Calu3 (cell line): ENCODE measurements around the gene DHRS13. TPM values are rescaled to one million over a fixed set of nuclear protein-coding genes. Genes with fewer than 3 reads are reported as not detected.
"Not testable (repeated sequence)": the region's sequence is repeated elsewhere in the genome, so short reads cannot be mapped to it uniquely, and the experiment has no call there.

Source experiments
- BruUV-seq: library from RNA; stranded (reverse); fragments of 400-500 nt; replicated peaks from 2 replicates; lab custom pipeline; 2021; lab: Mats Ljungman, UMichigan
- CTCF ChIA-PET: fragments of 300-600 bp; sonication (Branson Sonifier 250); formaldehyde crosslinking; loops from one replicate; lab custom pipeline; 2022; ENCODE audit warnings: antibody characterized with exemption; lab: Charles Lee
- DNase-seq: peaks from one replicate; pipeline ENCODE4 v3.0.0; 2022
- H3K27ac Mint-ChIP-seq: one replicate; pipeline ENCODE4 v1.8.0; 2022; ENCODE audit warnings: mixed read lengths; ENCODE audit not compliant: unreplicated experiment
- H3K27me3 Mint-ChIP-seq: one replicate; pipeline ENCODE4 v1.8.0; 2022; ENCODE audit warnings: mixed read lengths; ENCODE audit not compliant: unreplicated experiment
- H3K36me3 Mint-ChIP-seq: one replicate; pipeline ENCODE4 v1.8.0; 2022; ENCODE audit warnings: mild to moderate bottlenecking, moderate library complexity, mixed read lengths; ENCODE audit not compliant: insufficient read depth, unreplicated experiment
- H3K4me1 Mint-ChIP-seq: one replicate; pipeline ENCODE4 v1.8.0; 2022; ENCODE audit warnings: mild to moderate bottlenecking, low read depth, mixed read lengths; ENCODE audit not compliant: unreplicated experiment
- H3K4me3 Mint-ChIP-seq: one replicate; pipeline ENCODE4 v1.8.0; 2022; ENCODE audit warnings: mild to moderate bottlenecking, low read depth, moderate library complexity, mixed read lengths; ENCODE audit not compliant: unreplicated experiment
- H3K9me3 Mint-ChIP-seq: one replicate; pipeline ENCODE4 v1.8.0; 2022; ENCODE audit warnings: low read depth, mixed read lengths; ENCODE audit not compliant: unreplicated experiment
- intact Hi-C: fragments of 100-400 bp; cut with micrococcal nuclease; formaldehyde crosslinking; loops from one replicate; pipeline ENCODE4 v1.10.0; 2022; ENCODE audit not compliant: unreplicated experiment
- microRNA-seq: library from miRNA; unstranded; fragments of <30 nt; microRNA quantifications from one replicate; pipeline ENCODE4 v1.2.0, GENCODE V29; 2022
- total RNA-seq: library from RNA; stranded (reverse); gene quantifications from 2 replicates; pipeline ENCODE4 v1.2.3, GENCODE V29; 2022
- TF ChIP-seq, protein P1 (sequence below): fragments of 200-600 bp; IDR thresholded peaks from one replicate; pipeline ENCODE4 v1.8.0; 2022; ENCODE audit warnings: antibody characterized with exemption; ENCODE audit not compliant: unreplicated experiment

DHRS13 gene
- total RNA-seq, 1 experiment from 2014 or later: 23.2 TPM

- Mint-ChIP-seq H3K9me3 (no peaks in the 10 kb centered on the region), H3K4me3 (no peak overlapping the region), H3K4me1 (no peaks in the 10 kb centered on the region), H3K36me3 (peaks cover 1% of the 10 kb centered on the region), H3K27ac (no peak overlapping the region), H3K27me3 (no peaks in the 10 kb centered on the region)
- CTCF ChIA-PET: no interaction called here
- intact Hi-C loops: no loop called here
- no TSS peak for BruUV-seq
- TF ChIP-seq, protein P1, sequence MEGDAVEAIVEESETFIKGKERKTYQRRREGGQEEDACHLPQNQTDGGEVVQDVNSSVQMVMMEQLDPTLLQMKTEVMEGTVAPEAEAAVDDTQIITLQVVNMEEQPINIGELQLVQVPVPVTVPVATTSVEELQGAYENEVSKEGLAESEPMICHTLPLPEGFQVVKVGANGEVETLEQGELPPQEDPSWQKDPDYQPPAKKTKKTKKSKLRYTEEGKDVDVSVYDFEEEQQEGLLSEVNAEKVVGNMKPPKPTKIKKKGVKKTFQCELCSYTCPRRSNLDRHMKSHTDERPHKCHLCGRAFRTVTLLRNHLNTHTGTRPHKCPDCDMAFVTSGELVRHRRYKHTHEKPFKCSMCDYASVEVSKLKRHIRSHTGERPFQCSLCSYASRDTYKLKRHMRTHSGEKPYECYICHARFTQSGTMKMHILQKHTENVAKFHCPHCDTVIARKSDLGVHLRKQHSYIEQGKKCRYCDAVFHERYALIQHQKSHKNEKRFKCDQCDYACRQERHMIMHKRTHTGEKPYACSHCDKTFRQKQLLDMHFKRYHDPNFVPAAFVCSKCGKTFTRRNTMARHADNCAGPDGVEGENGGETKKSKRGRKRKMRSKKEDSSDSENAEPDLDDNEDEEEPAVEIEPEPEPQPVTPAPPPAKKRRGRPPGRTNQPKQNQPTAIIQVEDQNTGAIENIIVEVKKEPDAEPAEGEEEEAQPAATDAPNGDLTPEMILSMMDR: no peak
- no peak for DNase-seq
These were observed 53.6 kb downstream of the DHRS13 start for GRCh38 chr17:28849281-28849680.

DNA sequence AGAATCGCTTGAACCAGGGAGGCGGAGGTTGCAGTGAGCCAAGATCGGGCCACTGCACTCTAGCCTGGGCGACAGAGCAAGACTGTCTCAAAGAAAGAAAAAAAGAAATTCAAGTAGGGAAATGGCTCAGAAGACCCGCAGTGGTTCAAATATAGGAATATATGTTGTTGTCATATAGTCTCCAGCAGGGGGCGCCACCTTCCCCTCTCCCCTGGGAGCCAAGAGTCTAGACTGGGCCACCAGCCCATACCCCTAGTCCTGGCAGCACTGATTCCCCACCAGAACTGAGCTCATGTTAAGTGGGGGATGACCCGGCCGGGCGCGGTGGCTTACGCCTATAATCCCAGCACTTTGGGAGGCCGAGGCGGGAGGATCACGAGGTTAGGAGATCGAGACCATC, 54.2 kb downstream of the DHRS13 start:
- H3K36me3 Mint-ChIP-seq, CTCF ChIA-PET, H3K27me3 Mint-ChIP-seq, H3K4me1 Mint-ChIP-seq, BruUV-seq, H3K27ac Mint-ChIP-seq, H3K4me3 Mint-ChIP-seq, intact Hi-C loops, H3K9me3 Mint-ChIP-seq: not testable (repeated sequence)
- TF ChIP-seq, protein P1: peak; percentile 58
- DNase-seq: peak; percentile 15

Small RNA genes within 50 kb of the gene (microRNA-seq; reads per million reads assigned to microRNA genes)
- not detected for gene MIR451B

Other genes with a start within 250 kb of the DHRS13 start
- 58.0 and 75.1 TPM in 2 replicates for gene SDF2, start 241.2 kb downstream of the DHRS13 start, total RNA-seq
- gene SUPT6H, start 240.9 kb downstream of the DHRS13 start, total RNA-seq: 107 and 110 TPM in 2 replicates
- gene PROCA1, start 191.2 kb downstream of the DHRS13 start, total RNA-seq: 4.2 and 4.3 TPM in 2 replicates
- 34.5 and 35.3 TPM in 2 replicates for gene RAB34, start 185.2 kb downstream of the DHRS13 start, total RNA-seq
- gene RPL23A, start 183.1 kb downstream of the DHRS13 start, total RNA-seq: 1,148 and 1,217 TPM in 2 replicates
- 44.9 and 49.3 TPM in 2 replicates for gene TLCD1, start 176.8 kb downstream of the DHRS13 start, total RNA-seq
- 10.8 and 11.4 TPM in 2 replicates for gene NEK8, start 174.3 kb downstream of the DHRS13 start, total RNA-seq
- gene TRAF4, start 159.1 kb downstream of the DHRS13 start, total RNA-seq: 201 and 202 TPM in 2 replicates
- 37.7 and 42.1 TPM in 2 replicates for gene FAM222B, start 60.3 kb downstream of the DHRS13 start, total RNA-seq
- gene ERAL1, start 48.1 kb downstream of the DHRS13 start, total RNA-seq: 47.2 and 48.4 TPM in 2 replicates
- gene FLOT2, start 5.3 kb downstream of the DHRS13 start, total RNA-seq: 152 and 155 TPM in 2 replicates
- 54.0 and 57.6 TPM in 2 replicates for gene PHF12, start 48.4 kb upstream of the DHRS13 start, total RNA-seq
- gene SEZ6, start 103.0 kb upstream of the DHRS13 start, total RNA-seq: not detected in 2 replicates
- 3.3 and 3.7 TPM in 2 replicates for gene PIPOX, start 140.1 kb upstream of the DHRS13 start, total RNA-seq